HG02610 (cell line): Measurements from ENCODE around the gene COX17.

Source experiments
- ATAC-seq: cut with Tn5 transposase; IDR thresholded peaks from one replicate; pipeline ENCODE4 v1.9.1; 2021; ENCODE audit warnings: mild to moderate bottlenecking, moderate library complexity; ENCODE audit not compliant: unreplicated experiment

The COX17 gene

GRCh38 chr3:119626196-119626595 is 51.0 kb downstream of the COX17 start:
- ATAC-seq = no peak

GRCh38 chr3:119625451-119626153 is 51.6 kb downstream of the COX17 start:
- ATAC-seq = no peak

- peak; percentile 39 for ATAC-seq
These were observed 53.0 kb downstream of the COX17 start for GRCh38 chr3:119624002-119624720.

- ATAC-seq = no peak
These were observed 56.3 kb downstream of the COX17 start for GRCh38 chr3:119620899-119621298.
